ENCODE measurements around the gene CHPF. TPM values are rescaled to one million over a fixed set of nuclear protein-coding genes. Genes with fewer than 3 reads are reported as not detected.

Gene CHPF
- total and polyA plus RNA-seq, 7 donors = 8.4 to 14.2 (median 12.6) TPM

GRCh38 chr2:219502618-219503017 is 41.0 kb downstream of the CHPF start:
- DNase-seq = no peak
- H3K9me3 ChIP-seq = no peaks in the 10 kb centered on the region
- no peak for TF ChIP-seq CTCF (IDR thresholded peaks at IDR 0.05)
- H3K27me3 ChIP-seq (ENCODE audit: insufficient read depth in 3 of 3, low read length in 2 of 3) = no peaks in the 10 kb centered on the region
- peaks cover 16% of the 10 kb centered on the region for H3K4me1 ChIP-seq
- intact Hi-C loops (cut with DNase I) = no loop called here
- no peak for ATAC-seq
- no peak overlapping the region for H3K27ac ChIP-seq
- H3K4me3 ChIP-seq = no peak overlapping the region
- peaks cover 0 to 48% of the 10 kb centered on the region in 2 donors for H3K36me3 ChIP-seq (ENCODE audit: insufficient read depth in 1 of 2, low read depth in 1 of 2)

- Histone ChIP-seq H3K9me3 (no peaks in the 10 kb centered on the region), H3K27ac (no peak overlapping the region), H3K27me3 (ENCODE audit: insufficient read depth in 3 of 3, low read length in 2 of 3) (no peaks in the 10 kb centered on the region), H3K4me1 (peaks cover 24% of the 10 kb centered on the region), H3K4me3 (no peak overlapping the region), H3K36me3 (ENCODE audit: insufficient read depth in 1 of 2, low read depth in 1 of 2) (peaks cover 0 to 48% of the 10 kb centered on the region in 2 donors)
- intact Hi-C loops (cut with DNase I) = no loop called here
- DNase-seq = no peak
- 88 to 94% (median 91%) methylated on average over 14 of the region's 14 CpGs for WGBS, 3 donors
- ATAC-seq = no peak
- no peak for TF ChIP-seq CTCF (IDR thresholded peaks at IDR 0.05)
Observed at GRCh38 chr2:219501849-219502248, 41.8 kb downstream of the CHPF start.

GRCh38 chr2:219500135-219500534 is 43.5 kb downstream of the CHPF start:
- Histone ChIP-seq H3K36me3 (ENCODE audit: insufficient read depth in 1 of 2, low read depth in 1 of 2) (peaks cover 0 to 38% of the 10 kb centered on the region in 2 donors), H3K27ac (no peak overlapping the region), H3K4me3 (no peak overlapping the region), H3K4me1 (peaks cover 40% of the 10 kb centered on the region), H3K9me3 (no peaks in the 10 kb centered on the region), H3K27me3 (ENCODE audit: insufficient read depth in 3 of 3, low read length in 2 of 3) (no peaks in the 10 kb centered on the region)
- intact Hi-C loops (cut with DNase I) = no loop called here
- no peak for TF ChIP-seq CTCF (IDR thresholded peaks at IDR 0.05)
- WGBS, 3 donors = 31 to 61% (median 45%) methylated on average over 2 of the region's 2 CpGs
- DNase-seq (no peak), ATAC-seq (no peak)

GRCh38 chr2:219499555-219499954 is 44.1 kb downstream of the CHPF start:
- ATAC-seq (no peak), DNase-seq (no peak)
- WGBS, 3 donors = 34 to 72% (median 39%) methylated on average over 1 of the region's 1 CpG
- peak overlapping the region; percentile 86 for H3K4me3 ChIP-seq
- TF ChIP-seq CTCF (IDR thresholded peaks at IDR 0.05) = no peak
- peaks cover 0 to 32% of the 10 kb centered on the region in 2 donors for H3K36me3 ChIP-seq (ENCODE audit: insufficient read depth in 1 of 2, low read depth in 1 of 2)
- H3K27ac ChIP-seq = no peak overlapping the region
- H3K4me1 ChIP-seq = peaks cover 43% of the 10 kb centered on the region
- intact Hi-C loops (cut with DNase I) = loop anchor here in 1 of 2 donors (2.0 kb wide), 1 partner anchor 41 kb away; no protein-coding TSS in a partner anchor
- no peaks in the 10 kb centered on the region for H3K27me3 ChIP-seq (ENCODE audit: insufficient read depth in 3 of 3, low read length in 2 of 3)
- no peaks in the 10 kb centered on the region for H3K9me3 ChIP-seq

GRCh38 chr2:219499058-219499307 is 44.6 kb downstream of the CHPF start:
- intact Hi-C loops (cut with DNase I) = loop anchor here in 1 of 2 donors (2.0 kb wide), 1 partner anchor 40 kb away; no protein-coding TSS in a partner anchor
- DNase-seq (no peak), ATAC-seq (no peak)
- no peak for TF ChIP-seq CTCF (IDR thresholded peaks at IDR 0.05)
- Histone ChIP-seq H3K27ac (peak overlapping the region; percentile 91), H3K36me3 (ENCODE audit: insufficient read depth in 1 of 2, low read depth in 1 of 2) (peaks cover 0 to 26% of the 10 kb centered on the region in 2 donors), H3K4me1 (peaks cover 43% of the 10 kb centered on the region), H3K27me3 (ENCODE audit: insufficient read depth in 3 of 3, low read length in 2 of 3) (no peaks in the 10 kb centered on the region), H3K9me3 (no peaks in the 10 kb centered on the region), H3K4me3 (peak overlapping the region; percentile 86)
- WGBS, 3 donors = 0% methylated on average over 3 of the region's 3 CpGs
